A549 (cell line): Measurements from ENCODE around the gene ADORA1. TPM values are rescaled to one million over a fixed set of nuclear protein-coding genes. Genes with fewer than 3 reads are reported as not detected.

Experiments
- ATAC-seq, 2 experiments: fragments of 200-7000 bp in 1 of 2; fragments of >200 bp in 1 of 2; cut with Nextera tagmentation in 1 of 2; cut with Tn5 transposase in 1 of 2; 3 replicates each; pipeline versions ENCODE4 v1.8.0 to v1.9.1; 2018 to 2020; ENCODE audit warnings: mild to moderate bottlenecking in 1 of 2, moderate library complexity in 1 of 2
- CTCF ChIA-PET: fragments of 300-600 bp; sonication (Branson Sonifier 250); formaldehyde crosslinking; extraction: SDS; loops from one replicate; lab custom pipeline; 2021; ENCODE audit warnings: antibody characterized with exemption, inconsistent platforms; lab: Yijun Ruan, JAX
- POLR2A ChIA-PET: fragments of 350-600 bp; formaldehyde crosslinking; extraction: SDS; loops from one replicate; lab custom pipeline; 2021; ENCODE audit warnings: antibody characterized with exemption, inconsistent platforms; lab: Yijun Ruan, JAX
- DNase-seq, 2 experiments: peaks; one replicate each; pipeline versions ENCODE4 v3.0.0 to v3.0.0-alpha.2; 2011 to 2016; ENCODE audit warnings: low read depth in 1 of 2, low spot score in 1 of 2
- FAIRE-seq: peaks from 2 replicates; lab custom pipeline; 2011; peaks lifted over from hg19 to GRCh38; lab: Jason Lieb, UNC
- H3K27ac ChIP-seq, 2 experiments: fragments of >200 bp; sonication (Bioruptor Twin); formaldehyde crosslinking; 3 replicates each; pipeline ENCODE4 v1.5.1; 2016 to 2017
- H3K4me1 ChIP-seq: fragments of >200 bp; sonication (Bioruptor Twin); formaldehyde crosslinking; 3 replicates; pipeline ENCODE4 v1.6.1; 2016
- H3K4me2 ChIP-seq: fragments of >200 bp; sonication (Bioruptor Twin); formaldehyde crosslinking; 3 replicates; pipeline ENCODE4 v1.6.1; 2016
- H3K4me3 ChIP-seq: fragments of >200 bp; sonication (Bioruptor Twin); formaldehyde crosslinking; 3 replicates; pipeline ENCODE4 v1.5.1; 2016
- H3K9me3 ChIP-seq: fragments of >200 bp; sonication (Bioruptor Twin); formaldehyde crosslinking; 3 replicates; pipeline ENCODE4 v1.6.1; 2016
- ATOH8 ChIP-seq: fragments of 250-450 bp; sonication (Bioruptor Pico); IDR thresholded peaks from 2 replicates; pipeline ENCODE4 v1.5.0; 2020; ENCODE audit warnings: low read depth, mild to moderate bottlenecking, moderate library complexity
- E2F6 ChIP-seq: IDR thresholded peaks from 2 replicates; pipeline ENCODE4 v1.6.1; 2012; ENCODE audit warnings: low read depth, borderline replicate concordance
- ESRRA ChIP-seq: fragments of 150-350 bp; IDR thresholded peaks from 2 replicates; pipeline ENCODE4 v1.6.1; 2014; ENCODE audit warnings: mild to moderate bottlenecking, low read length, borderline replicate concordance
- FOSB ChIP-seq: fragments of 250-450 bp; sonication (Bioruptor Pico); IDR thresholded peaks from 2 replicates; pipeline ENCODE4 v1.5.0; 2020; ENCODE audit warnings: mild to moderate bottlenecking, moderate library complexity
- FOXS1 ChIP-seq: fragments of 250-450 bp; sonication (Bioruptor Pico); IDR thresholded peaks from 2 replicates; pipeline ENCODE4 v1.5.0; 2020; ENCODE audit warnings: mild to moderate bottlenecking, moderate library complexity
- GATA3 ChIP-seq: IDR thresholded peaks from 2 replicates; pipeline ENCODE4 v1.6.1; 2012; ENCODE audit warnings: borderline replicate concordance
- HEYL ChIP-seq: fragments of 250-450 bp; sonication (Bioruptor Pico); IDR thresholded peaks from 2 replicates; pipeline ENCODE4 v1.8.0; 2021; ENCODE audit warnings: mild to moderate bottlenecking, moderate library complexity
- HOXA7 ChIP-seq: fragments of 250-450 bp; sonication (Bioruptor Pico); IDR thresholded peaks from 2 replicates; pipeline ENCODE4 v1.5.0; 2020; ENCODE audit warnings: mild to moderate bottlenecking, moderate library complexity
- HOXB5 ChIP-seq: fragments of 250-450 bp; sonication (Bioruptor Pico); IDR thresholded peaks from 2 replicates; pipeline ENCODE4 v1.5.0; 2020; ENCODE audit warnings: mild to moderate bottlenecking, moderate library complexity
- JUNB ChIP-seq: fragments of >200 bp; sonication (Bioruptor Twin); formaldehyde crosslinking; IDR thresholded peaks from 2 replicates; pipeline ENCODE4 v1.6.1; 2016
- KDM5A ChIP-seq: fragments of 200-600 bp; sonication (generic); IDR thresholded peaks from 2 replicates; pipeline ENCODE4 v1.6.1; 2016; ENCODE audit warnings: antibody characterized with exemption, mild to moderate bottlenecking
- MAFK ChIP-seq: fragments of 450-650 bp; IDR thresholded peaks from 2 replicates; pipeline ENCODE4 v1.6.1; 2014; ENCODE audit not compliant: partially characterized antibody
- MAZ ChIP-seq: fragments of 150-350 bp; IDR thresholded peaks from 2 replicates; pipeline ENCODE4 v1.6.1; 2014; ENCODE audit warnings: antibody characterized with exemption, low read depth, low read length, borderline replicate concordance
- NFE2L2 ChIP-seq: fragments of 150-350 bp; conservative IDR thresholded peaks from 2 replicates; pipeline ENCODE4 v1.6.1; 2014; ENCODE audit warnings: low read length
- NPAS2 ChIP-seq: fragments of 250-450 bp; sonication (Bioruptor Pico); IDR thresholded peaks from 2 replicates; pipeline ENCODE4 v1.8.0; 2022; ENCODE audit warnings: mild to moderate bottlenecking, moderate library complexity, borderline replicate concordance
- PHF8 ChIP-seq: fragments of 200-600 bp; sonication (generic); IDR thresholded peaks from 2 replicates; pipeline ENCODE4 v1.6.1; 2016; ENCODE audit warnings: low read depth, mild to moderate bottlenecking, antibody characterized with exemption, moderate library complexity, borderline replicate concordance
- POLR2A ChIP-seq: IDR thresholded peaks from 2 replicates; pipeline ENCODE4 v1.6.1; 2012; ENCODE audit warnings: mild to moderate bottlenecking, low read length
- RFX5 ChIP-seq: fragments of 450-650 bp; IDR thresholded peaks from 2 replicates; pipeline ENCODE4 v1.7.1; 2014; ENCODE audit warnings: antibody characterized with exemption, mild to moderate bottlenecking, moderate library complexity
- SMC3 ChIP-seq: fragments of >200 bp; sonication (Bioruptor Twin); formaldehyde crosslinking; IDR thresholded peaks from 3 replicates; pipeline ENCODE4 v1.6.1; 2018; ENCODE audit warnings: inconsistent platforms
- TFCP2L1 ChIP-seq: fragments of 250-450 bp; sonication (Bioruptor Pico); IDR thresholded peaks from 2 replicates; pipeline ENCODE4 v1.5.0; 2021; ENCODE audit warnings: mild to moderate bottlenecking
- TP53 ChIP-seq: fragments of 250-450 bp; sonication (Bioruptor Pico); IDR thresholded peaks from 2 replicates; pipeline ENCODE4 v1.5.0; 2021; ENCODE audit warnings: mild to moderate bottlenecking, moderate library complexity
- ZC3H11A ChIP-seq: fragments of 450-650 bp; IDR thresholded peaks from 2 replicates; pipeline ENCODE4 v1.6.1; 2014; ENCODE audit warnings: antibody characterized with exemption, mild to moderate bottlenecking
- ZFP36 ChIP-seq: fragments of 450-650 bp; IDR thresholded peaks from 2 replicates; pipeline ENCODE4 v1.6.1; 2014; ENCODE audit warnings: borderline replicate concordance; ENCODE audit not compliant: partially characterized antibody
- ZNF302 ChIP-seq: fragments of 250-450 bp; sonication (Bioruptor Pico); IDR thresholded peaks from 2 replicates; pipeline ENCODE4 v1.9.0; 2021; ENCODE audit warnings: inconsistent platforms, mild to moderate bottlenecking, moderate library complexity
- WGBS: methylation state at CpG from one replicate; pipeline ENCODE4 v1.1.6; 2017; ENCODE audit errors: missing lambda C conversion rate; 5-methylcytosine and 5-hydroxymethylcytosine counted together
- polyA plus RNA-seq, 4 experiments: library from polyadenylated mRNA; depleted of rRNA in 3 of 4; stranded (reverse); fragments of >200 nt; fragmentation: RNase III in 1 of 4; extraction: RNeasy Plus Mini Kit Qiagen cat#74134 plus additional on column Dnase treatment in 1 of 4; gene quantifications; 2 replicates in 3 of 4; 3 replicates in 1 of 4; pipeline ENCODE4 v1.2.3, GENCODE V29; 2011 to 2017
- TF ChIP-seq, protein P1 (sequence below): fragments of 250-450 bp; sonication (Bioruptor Pico); IDR thresholded peaks from 2 replicates; pipeline ENCODE4 v1.5.0; 2021; ENCODE audit warnings: mild to moderate bottlenecking, moderate library complexity, borderline replicate concordance

ADORA1 gene
- polyA plus RNA-seq, 2 of the 4 experiments (the other 2 are of a cell fraction), result 0.48 to 2.4 TPM

DNA sequence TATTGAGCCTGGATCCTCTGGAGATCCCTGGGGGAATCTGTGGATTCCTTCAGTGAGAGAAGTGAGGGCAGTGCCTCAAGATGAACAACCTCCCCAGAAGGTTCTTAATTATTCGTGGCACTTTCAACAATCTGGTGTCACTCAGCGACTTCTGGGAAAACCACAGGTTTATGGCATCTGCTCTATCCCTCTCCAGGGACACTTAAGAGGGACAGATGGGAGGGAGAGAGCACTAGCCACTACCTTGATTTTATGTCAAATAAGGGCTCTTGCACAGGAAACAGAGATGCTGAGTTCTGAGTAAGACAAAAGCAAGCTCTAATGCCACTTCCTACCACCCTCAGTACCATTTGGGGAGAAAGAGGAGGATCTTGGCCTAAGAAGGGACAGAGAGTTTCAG is 80.2 kb downstream of the ADORA1 start:
- FAIRE-seq (no peak), DNase-seq (no peak), ATAC-seq (no peak)
- ChIA-PET CTCF (interaction anchor here (0.8 to 7.5 kb wide), 7 partner anchors 8 to 169 kb away, joined by 3 to 84 read pairs (median 5); no protein-coding TSS in a partner anchor), POLR2A (no interaction called here)
- WGBS, result 17% methylated on average over 2 of the region's 2 CpGs
- TF ChIP-seq NPAS2 (CRISPR knock-in tag) (no peak), SMC3 (no peak), TP53 (CRISPR knock-in tag) (no peak), HOXA7 (CRISPR knock-in tag) (no peak), FOXS1 (CRISPR knock-in tag) (no peak), ZFP36 (no peak), ZC3H11A (no peak), E2F6 (no peak), KDM5A (no peak), NFE2L2 (no peak), MAFK (no peak), ESRRA (no peak), POLR2A (no peak)
- Histone ChIP-seq H3K4me1 (no peaks in the 10 kb centered on the region), H3K27ac (no peak overlapping the region), H3K9me3 (no peaks in the 10 kb centered on the region), H3K4me2 (no peak overlapping the region), H3K4me3 (no peak overlapping the region)

DNA sequence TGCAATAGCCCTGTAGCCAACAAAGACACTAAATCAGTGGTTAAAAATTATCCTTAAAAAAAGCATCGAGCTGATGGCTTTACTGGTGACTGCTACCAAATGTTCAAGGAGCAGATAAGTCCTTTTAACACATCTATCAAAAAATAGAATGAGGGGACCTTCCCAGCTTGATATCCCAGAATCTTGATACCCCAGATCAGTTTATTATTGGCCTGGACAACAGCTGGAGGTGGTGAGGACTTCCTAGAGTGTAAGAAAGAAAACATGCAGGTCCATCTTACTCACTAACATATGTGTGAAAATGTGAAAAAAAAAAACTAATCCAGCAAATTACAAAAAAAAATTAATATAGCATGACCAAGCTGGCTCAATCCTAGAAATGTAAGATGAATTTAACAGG is 80.7 kb downstream of the ADORA1 start:
- H3K4me2 ChIP-seq, result no peak overlapping the region
- no peak overlapping the region for H3K27ac ChIP-seq
- no peaks in the 10 kb centered on the region for H3K9me3 ChIP-seq
- ATAC-seq, result no peak
- DNase-seq, result no peak
- H3K4me1 ChIP-seq, result no peaks in the 10 kb centered on the region
- H3K4me3 ChIP-seq, result no peak overlapping the region
- ChIA-PET POLR2A (no interaction called here), CTCF (interaction anchor here (0.8 to 7.5 kb wide), 8 partner anchors 8 to 169 kb away, joined by 3 to 84 read pairs (median 4); no protein-coding TSS in a partner anchor)
- no peak for FAIRE-seq
- TF ChIP-seq KDM5A (no peak), RFX5 (no peak), TFCP2L1 (CRISPR knock-in tag) (no peak), FOXS1 (CRISPR knock-in tag) (no peak), GATA3 (no peak), E2F6 (no peak)
- 3% methylated on average over 1 of the region's 1 CpG for WGBS

- ChIA-PET CTCF (interaction anchor here (0.8 to 14.7 kb wide), 8 partner anchors 11 to 172 kb away, joined by 3 to 452 read pairs (median 4); partner anchors contain the start of gene PPFIA4), POLR2A (no interaction called here)
- ATAC-seq (no peak), FAIRE-seq (no peak), DNase-seq (no peak)
- H3K9me3 ChIP-seq, result no peaks in the 10 kb centered on the region
- no peak overlapping the region for H3K4me2 ChIP-seq
- no peak for TF ChIP-seq FOXS1 (CRISPR knock-in tag)
- no peak for TF ChIP-seq HEYL
- no peak for TF ChIP-seq MAFK
- no peak for TF ChIP-seq POLR2A
- TF ChIP-seq, protein P1, sequence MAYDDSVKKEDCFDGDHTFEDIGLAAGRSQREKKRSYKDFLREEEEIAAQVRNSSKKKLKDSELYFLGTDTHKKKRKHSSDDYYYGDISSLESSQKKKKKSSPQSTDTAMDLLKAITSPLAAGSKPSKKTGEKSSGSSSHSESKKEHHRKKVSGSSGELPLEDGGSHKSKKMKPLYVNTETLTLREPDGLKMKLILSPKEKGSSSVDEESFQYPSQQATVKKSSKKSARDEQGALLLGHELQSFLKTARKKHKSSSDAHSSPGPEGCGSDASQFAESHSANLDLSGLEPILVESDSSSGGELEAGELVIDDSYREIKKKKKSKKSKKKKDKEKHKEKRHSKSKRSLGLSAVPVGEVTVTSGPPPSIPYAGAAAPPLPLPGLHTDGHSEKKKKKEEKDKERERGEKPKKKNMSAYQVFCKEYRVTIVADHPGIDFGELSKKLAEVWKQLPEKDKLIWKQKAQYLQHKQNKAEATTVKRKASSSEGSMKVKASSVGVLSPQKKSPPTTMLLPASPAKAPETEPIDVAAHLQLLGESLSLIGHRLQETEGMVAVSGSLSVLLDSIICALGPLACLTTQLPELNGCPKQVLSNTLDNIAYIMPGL, result no peak
- no peaks in the 10 kb centered on the region for H3K4me1 ChIP-seq
- H3K4me3 ChIP-seq, result no peak overlapping the region
- H3K27ac ChIP-seq, result no peak overlapping the region
These were observed 82.8 kb downstream of the ADORA1 start for GRCh38 chr1:203210350-203210749.

GRCh38 chr1:203210988-203211387 is 83.5 kb downstream of the ADORA1 start:
- Histone ChIP-seq H3K4me1 (no peaks in the 10 kb centered on the region), H3K9me3 (no peaks in the 10 kb centered on the region), H3K4me3 (no peak overlapping the region), H3K4me2 (no peak overlapping the region), H3K27ac (no peak overlapping the region)
- FAIRE-seq (no peak), ATAC-seq (no peak), DNase-seq (no peak)
- CTCF ChIA-PET, result interaction anchor here (0.8 to 14.7 kb wide), 6 partner anchors 10 to 173 kb away, joined by 3 to 452 read pairs (median 6); partner anchors contain the start of gene PPFIA4
- POLR2A ChIA-PET, result no interaction called here
- TF ChIP-seq FOSB (CRISPR knock-in tag) (no peak), ZC3H11A (no peak), HEYL (no peak), ZNF302 (CRISPR knock-in tag) (no peak), GATA3 (no peak), HOXB5 (CRISPR knock-in tag) (no peak), ATOH8 (CRISPR knock-in tag) (no peak), PHF8 (no peak), JUNB (no peak), MAZ (no peak), TFCP2L1 (CRISPR knock-in tag) (no peak), MAFK (no peak)
